ENCODE data around the gene VMO1.

VMO1 gene

GRCh38 chr17:4751932-4752331, 34.2 kb downstream of the VMO1 start:
- DNase-seq = no peak

GRCh38 chr17:4750606-4751005, 35.6 kb downstream of the VMO1 start:
- no peak for DNase-seq

GRCh38 chr17:4748686-4749085, 37.5 kb downstream of the VMO1 start:
- DNase-seq = no peak

- DNase-seq = peak; percentile 21
Observed at GRCh38 chr17:4747847-4748246, 38.3 kb downstream of the VMO1 start.

- no peak for DNase-seq
Observed at GRCh38 chr17:4744999-4745969, 40.9 kb downstream of the VMO1 start.

- DNase-seq = no peak
Observed at GRCh38 chr17:4743898-4744297, 42.3 kb downstream of the VMO1 start.

GRCh38 chr17:4743216-4743615, 42.9 kb downstream of the VMO1 start:
- no peak for DNase-seq

- no peak for DNase-seq
Observed at GRCh38 chr17:4742629-4743028, 43.5 kb downstream of the VMO1 start.

- DNase-seq = no peak
Observed at GRCh38 chr17:4742133-4742532, 44.0 kb downstream of the VMO1 start.

- DNase-seq = no peak
Observed at GRCh38 chr17:4741544-4741943, 44.6 kb downstream of the VMO1 start.

- no peak for DNase-seq
Observed at GRCh38 chr17:4740584-4740983, 45.6 kb downstream of the VMO1 start.

- no peak for DNase-seq
Observed at GRCh38 chr17:4740025-4740351, 46.2 kb downstream of the VMO1 start.

GRCh38 chr17:4739122-4740024, 46.8 kb downstream of the VMO1 start, which contains the start of the genes CXCL16 and ZMYND15:
Gene CXCL16 (minus strand): TSS chr17:4739928. CDS start chr17:4739339, 589 bp downstream.
Gene ZMYND15 (plus strand): TSS chr17:4739833. CDS start chr17:4740549, 716 bp downstream.
- peak; percentile 50 for DNase-seq

- DNase-seq = no peak
Observed at GRCh38 chr17:4738136-4739121, 47.7 kb downstream of the VMO1 start.

- no peak for DNase-seq
Observed at GRCh38 chr17:4735876-4736651, 50.1 kb downstream of the VMO1 start.

All from activated gamma-delta T cell treated with Interleukin-2 at 50 U/mL for 16 hours (primary cell).